Heart left ventricle (tissue), 13 donors: Measurements from ENCODE around the gene CNST.

Source experiments
- CTCF ChIP-seq, 12 donors: fragments of 200-600 bp; sonication (generic) in 4 of 12; IDR thresholded peaks; one replicate each; pipeline versions ENCODE4 v1.5.0 to v1.8.0; 2018 to 2022; ENCODE audit warnings: antibody characterized with exemption in 12 of 12, mild to moderate bottlenecking in 5 of 12
- POLR2A ChIP-seq, 2 donors: fragments of 450-650 bp; IDR thresholded peaks; one replicate each; pipeline ENCODE4 v1.6.1; 2017; ENCODE audit warnings: antibody characterized with exemption in 2 of 2, mild to moderate bottlenecking in 2 of 2, moderate library complexity in 2 of 2
- donor health status: ischemic (EF 13 %, LVEDD 7.1; RV severe dilation, severe dysfunction).
- donor health status: DM: no; HTN: yes; CAD: no.
- donor health status: DM: no; HTN: no; CAD: no.
- donor health status: ischemic (EF 25% LVEDD 6.9; RV normal size, moderate dysfunction).
- donor health status: ischemic (EF 25% LVEDD 5.7; RV mildly dilated, moderate dysfunction).
- donor health status: ischemic (EF 35%, LVEDD 5.7; RV mildly dilated, moderate dysfunction).
- donor health status: nonischemic (EF 11% LVEDD 7.7; RV severe dilation, severe dysfunction).
- donor health status: DM: yes; HTN: yes; CAD: no.
- donor health status: PGD.
- donor health status: ischemic (EF 29% LVEDD 5.4; RV normal size, mild dysfunction).
- donor health status: nonischemic (EF 23%, LVEDD 6.1; RV moderate dilation, normal function).

- TF ChIP-seq CTCF (IDR thresholded peaks at IDR 0.05) (no peak), POLR2A (IDR thresholded peaks at IDR 0.05) (no peak)
These were observed 107.8 kb downstream of the CNST start for GRCh38 chr1:246674049-246674448.
